Activated B cell treated with CpG ODN at 0.5 μM for 24 hours (primary cell): Measurements from ENCODE around the gene KCNN1. TPM values are rescaled to one million over a fixed set of nuclear protein-coding genes. Genes with fewer than 3 reads are reported as not detected.

Source experiments
- ATAC-seq: fragments of 200-7000 bp; cut with Tn5 transposase; one replicate; pipeline ENCODE4 v1.10.0; 2021; ENCODE audit warnings: low read depth, mild to moderate bottlenecking, moderate library complexity
- CTCF ChIA-PET: fragments of 350-600 bp; sonication (Branson Sonifier 250); formaldehyde crosslinking; loops from one replicate; lab custom pipeline; 2021; ENCODE audit warnings: antibody characterized with exemption; lab: Charles Lee
- POLR2A ChIA-PET: fragments of 350-600 bp; sonication (Branson Sonifier 250); formaldehyde crosslinking; loops from one replicate; lab custom pipeline; 2021; ENCODE audit warnings: antibody characterized with exemption; lab: Charles Lee
- DNase-seq: peaks from one replicate; pipeline ENCODE4 v3.0.0; 2022
- H3K27ac Mint-ChIP-seq: one replicate; pipeline ENCODE4 v1.8.0; 2020; ENCODE audit warnings: mixed read lengths
- H3K27me3 Mint-ChIP-seq: one replicate; pipeline ENCODE4 v1.8.0; 2021; ENCODE audit warnings: mixed read lengths
- H3K36me3 Mint-ChIP-seq: one replicate; pipeline ENCODE4 v1.8.0; 2021; ENCODE audit warnings: low read depth, mixed read lengths
- H3K4me1 Mint-ChIP-seq: one replicate; pipeline ENCODE4 v1.8.0; 2021; ENCODE audit warnings: mixed read lengths
- H3K4me3 Mint-ChIP-seq: one replicate; pipeline ENCODE4 v1.8.0; 2020; ENCODE audit warnings: mild to moderate bottlenecking, mixed read lengths
- H3K9me3 Mint-ChIP-seq: one replicate; pipeline ENCODE4 v1.8.0; 2020; ENCODE audit warnings: mixed read lengths
- intact Hi-C: fragments of 100-400 bp; cut with micrococcal nuclease; formaldehyde crosslinking; loops from one replicate; pipeline ENCODE4 v1.15.1; 2024
- total RNA-seq: library from RNA; stranded (reverse); gene quantifications from 2 replicates; pipeline ENCODE4 v1.2.3, GENCODE V29; 2022
- TF ChIP-seq, protein P1 (sequence below): fragments of 200-600 bp; IDR thresholded peaks from one replicate; pipeline ENCODE4 v1.8.0; 2022; ENCODE audit warnings: antibody characterized with exemption, mild to moderate bottlenecking

KCNN1 gene
- total RNA-seq, 1 donor from 2014 or later = not detected

DNA sequence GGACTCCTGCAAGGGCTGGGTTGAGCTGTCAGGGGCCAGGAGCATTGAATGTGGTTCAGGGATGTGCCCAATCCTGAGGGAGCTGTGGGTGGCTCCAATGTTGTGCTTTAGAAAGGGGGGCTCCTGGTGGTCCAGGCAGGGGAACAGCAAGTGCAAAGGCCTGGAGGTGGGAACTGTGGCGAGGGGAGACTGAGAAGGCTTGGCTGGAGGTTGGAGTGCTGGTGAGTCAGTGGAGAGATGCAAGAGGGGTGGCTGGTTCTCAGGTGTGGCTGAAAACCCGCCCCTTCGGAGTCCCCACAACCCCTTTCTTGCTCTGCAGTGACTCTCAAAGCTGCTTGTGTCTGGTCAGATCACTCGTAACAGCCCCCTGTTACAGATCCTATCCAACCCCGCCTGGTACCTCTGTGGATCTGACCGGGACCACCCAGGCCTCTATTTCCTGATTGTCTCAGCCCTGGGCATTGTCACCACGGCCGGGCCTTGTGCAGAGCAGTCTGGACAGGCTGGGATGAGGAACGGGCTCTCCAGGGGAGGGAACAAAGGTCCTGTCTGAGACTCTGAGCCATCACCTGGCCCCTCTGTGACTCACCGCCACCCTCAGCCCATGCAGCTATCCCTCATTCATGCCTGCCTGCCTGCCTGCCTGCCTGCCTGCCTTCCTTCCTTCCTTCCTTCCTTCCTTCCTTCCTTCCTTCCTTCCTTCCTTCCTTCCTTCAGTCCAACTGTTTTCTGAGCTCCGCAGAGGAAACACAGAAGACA, 1.4 kb upstream of the KCNN1 start:
- ATAC-seq (no peak), DNase-seq (no peak)
- Mint-ChIP-seq H3K9me3 (no peaks in the 10 kb centered on the region), H3K27me3 (peaks cover 36% of the 10 kb centered on the region), H3K4me1 (peaks cover 12% of the 10 kb centered on the region), H3K36me3 (no peaks in the 10 kb centered on the region), H3K4me3 (no peak overlapping the region), H3K27ac (no peak overlapping the region)
- POLR2A ChIA-PET = interaction anchor here (0.6 to 0.8 kb wide), 2 partner anchors 8 to 1820 kb away, joined by 3 to 7 read pairs; no protein-coding TSS in a partner anchor
- intact Hi-C loops = no loop called here
- TF ChIP-seq, protein P1, sequence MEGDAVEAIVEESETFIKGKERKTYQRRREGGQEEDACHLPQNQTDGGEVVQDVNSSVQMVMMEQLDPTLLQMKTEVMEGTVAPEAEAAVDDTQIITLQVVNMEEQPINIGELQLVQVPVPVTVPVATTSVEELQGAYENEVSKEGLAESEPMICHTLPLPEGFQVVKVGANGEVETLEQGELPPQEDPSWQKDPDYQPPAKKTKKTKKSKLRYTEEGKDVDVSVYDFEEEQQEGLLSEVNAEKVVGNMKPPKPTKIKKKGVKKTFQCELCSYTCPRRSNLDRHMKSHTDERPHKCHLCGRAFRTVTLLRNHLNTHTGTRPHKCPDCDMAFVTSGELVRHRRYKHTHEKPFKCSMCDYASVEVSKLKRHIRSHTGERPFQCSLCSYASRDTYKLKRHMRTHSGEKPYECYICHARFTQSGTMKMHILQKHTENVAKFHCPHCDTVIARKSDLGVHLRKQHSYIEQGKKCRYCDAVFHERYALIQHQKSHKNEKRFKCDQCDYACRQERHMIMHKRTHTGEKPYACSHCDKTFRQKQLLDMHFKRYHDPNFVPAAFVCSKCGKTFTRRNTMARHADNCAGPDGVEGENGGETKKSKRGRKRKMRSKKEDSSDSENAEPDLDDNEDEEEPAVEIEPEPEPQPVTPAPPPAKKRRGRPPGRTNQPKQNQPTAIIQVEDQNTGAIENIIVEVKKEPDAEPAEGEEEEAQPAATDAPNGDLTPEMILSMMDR = no peak
- CTCF ChIA-PET = interaction anchor here (0.7 to 0.8 kb wide), 2 partner anchors 432 to 1064 kb away, joined by 3 to 4 read pairs; no protein-coding TSS in a partner anchor

- ATAC-seq (no peak), DNase-seq (no peak)
- Mint-ChIP-seq H3K27me3 (peaks cover 37% of the 10 kb centered on the region), H3K4me1 (peaks cover 12% of the 10 kb centered on the region), H3K27ac (no peak overlapping the region), H3K9me3 (no peaks in the 10 kb centered on the region), H3K4me3 (no peak overlapping the region), H3K36me3 (no peaks in the 10 kb centered on the region)
- intact Hi-C loops = no loop called here
- TF ChIP-seq, protein P1 = no peak
- POLR2A ChIA-PET = interaction anchor here (0.6 to 0.8 kb wide), 3 partner anchors 9 to 1821 kb away, joined by 3 to 7 read pairs (median 4); no protein-coding TSS in a partner anchor
- CTCF ChIA-PET = interaction anchor here (0.7 to 0.8 kb wide), 2 partner anchors 433 to 1065 kb away, joined by 3 to 4 read pairs; no protein-coding TSS in a partner anchor
These were observed 801 bp upstream of the KCNN1 start for GRCh38 chr19:17966129-17966483.

- ATAC-seq (no peak), DNase-seq (no peak)
- intact Hi-C loops = no loop called here
- TF ChIP-seq, protein P1 = no peak
- Mint-ChIP-seq H3K36me3 (no peaks in the 10 kb centered on the region), H3K27me3 (peaks cover 35% of the 10 kb centered on the region), H3K9me3 (no peaks in the 10 kb centered on the region), H3K27ac (no peak overlapping the region), H3K4me1 (peaks cover 12% of the 10 kb centered on the region), H3K4me3 (peak overlapping the region; percentile 54)
- ChIA-PET POLR2A (interaction anchor here (0.5 to 0.8 kb wide), 2 partner anchors 13 to 451 kb away, joined by 3 to 4 read pairs; no protein-coding TSS in a partner anchor), CTCF (no interaction called here)
These were observed 547 bp downstream of the KCNN1 start for GRCh38 chr19:17967257-17968051.

- intact Hi-C loops = no loop called here
These were observed 1.5 kb downstream of the KCNN1 start for GRCh38 chr19:17968362-17968761.

More at GRCh38 chr19:17968362-17968761, 1.5 kb downstream of the KCNN1 start:
- H3K27me3 Mint-ChIP-seq = peaks cover 35% of the 10 kb centered on the region
- H3K9me3 Mint-ChIP-seq = no peaks in the 10 kb centered on the region
- no peaks in the 10 kb centered on the region for H3K36me3 Mint-ChIP-seq
- H3K4me1 Mint-ChIP-seq = peaks cover 12% of the 10 kb centered on the region
- no peak overlapping the region for H3K4me3 Mint-ChIP-seq
- TF ChIP-seq, protein P1 = no peak
- no peak overlapping the region for H3K27ac Mint-ChIP-seq
- POLR2A ChIA-PET = no interaction called here
- DNase-seq (no peak), ATAC-seq (no peak)
- CTCF ChIA-PET = interaction anchor here (1.5 kb wide), 1 partner anchor 28 kb away, joined by 5 read pairs; no protein-coding TSS in a partner anchor
